ENCODE measurements around the gene PARD3. TPM values are rescaled to one million over a fixed set of nuclear protein-coding genes. Genes with fewer than 3 reads are reported as not detected.
"Not testable (repeated sequence)": the region's sequence is repeated elsewhere in the genome, so short reads cannot be mapped to it uniquely, and the experiment has no call there.

The PARD3 gene
- total RNA-seq: 1 to 10 TPM; 1.3 to 1.9 TPM

DNA sequence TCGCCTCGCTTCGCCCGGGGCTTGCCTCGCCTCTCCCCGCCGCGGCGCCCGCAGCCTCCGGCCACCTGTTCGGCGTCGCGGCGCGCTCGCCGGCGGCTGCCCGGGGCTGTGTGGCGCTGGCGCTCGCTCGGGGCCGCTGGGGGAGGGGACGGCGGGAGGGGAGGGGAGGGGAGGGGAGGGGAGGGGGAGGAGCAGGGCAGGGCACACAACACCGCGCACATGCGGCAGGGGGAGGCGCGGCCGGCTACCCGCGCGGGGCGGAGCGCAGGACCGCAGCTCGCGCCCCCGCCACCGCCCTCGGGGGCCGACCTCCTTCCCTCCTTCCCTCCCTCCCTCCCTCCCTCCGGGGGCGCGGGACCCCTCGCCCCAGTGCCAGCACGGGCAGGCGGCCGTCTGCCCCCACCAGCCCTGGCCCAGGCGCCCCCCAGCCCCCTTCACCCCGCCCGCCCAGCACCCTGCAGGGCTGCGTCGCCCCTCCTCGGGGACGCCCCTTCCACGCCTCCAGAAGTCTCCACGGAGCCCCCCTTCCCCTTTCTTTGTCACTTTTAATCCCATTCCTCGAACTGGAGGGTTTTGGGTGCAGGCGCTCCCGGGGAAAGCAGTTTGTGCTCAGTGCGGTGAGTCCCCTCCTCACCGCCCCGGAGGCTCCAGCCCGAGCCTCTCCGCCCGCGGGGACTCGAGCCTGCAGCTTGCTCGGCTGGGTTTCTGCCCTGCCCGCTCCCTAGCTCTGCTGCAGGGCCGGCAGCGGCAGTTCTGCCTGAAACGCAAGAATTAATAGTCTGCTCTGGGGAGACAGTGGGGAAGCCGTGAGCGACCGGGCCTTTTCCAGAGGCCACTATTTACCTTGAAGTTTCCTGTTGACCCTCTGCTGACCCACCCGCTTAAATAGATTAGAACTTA lies at the start of gene PARD3:
TSS of gene PARD3 (minus strand) at position 112 of the 900 bp plus-strand sequence. CDS start 301 bp downstream, outside the sequence.
- peak; percentile 23 for DNase-seq
- H3K9me3 Mint-ChIP-seq: no peaks in the 10 kb centered on the region
- peaks cover 57% of the 10 kb centered on the region for H3K27me3 Mint-ChIP-seq
- H3K36me3 Mint-ChIP-seq: no peaks in the 10 kb centered on the region
- H3K4me1 Mint-ChIP-seq: peaks cover 9% of the 10 kb centered on the region
- H3K27ac Mint-ChIP-seq: no peak within 1 kb of the TSS
- peak within 1 kb of the TSS; percentile 65 for H3K4me3 Mint-ChIP-seq

DNA sequence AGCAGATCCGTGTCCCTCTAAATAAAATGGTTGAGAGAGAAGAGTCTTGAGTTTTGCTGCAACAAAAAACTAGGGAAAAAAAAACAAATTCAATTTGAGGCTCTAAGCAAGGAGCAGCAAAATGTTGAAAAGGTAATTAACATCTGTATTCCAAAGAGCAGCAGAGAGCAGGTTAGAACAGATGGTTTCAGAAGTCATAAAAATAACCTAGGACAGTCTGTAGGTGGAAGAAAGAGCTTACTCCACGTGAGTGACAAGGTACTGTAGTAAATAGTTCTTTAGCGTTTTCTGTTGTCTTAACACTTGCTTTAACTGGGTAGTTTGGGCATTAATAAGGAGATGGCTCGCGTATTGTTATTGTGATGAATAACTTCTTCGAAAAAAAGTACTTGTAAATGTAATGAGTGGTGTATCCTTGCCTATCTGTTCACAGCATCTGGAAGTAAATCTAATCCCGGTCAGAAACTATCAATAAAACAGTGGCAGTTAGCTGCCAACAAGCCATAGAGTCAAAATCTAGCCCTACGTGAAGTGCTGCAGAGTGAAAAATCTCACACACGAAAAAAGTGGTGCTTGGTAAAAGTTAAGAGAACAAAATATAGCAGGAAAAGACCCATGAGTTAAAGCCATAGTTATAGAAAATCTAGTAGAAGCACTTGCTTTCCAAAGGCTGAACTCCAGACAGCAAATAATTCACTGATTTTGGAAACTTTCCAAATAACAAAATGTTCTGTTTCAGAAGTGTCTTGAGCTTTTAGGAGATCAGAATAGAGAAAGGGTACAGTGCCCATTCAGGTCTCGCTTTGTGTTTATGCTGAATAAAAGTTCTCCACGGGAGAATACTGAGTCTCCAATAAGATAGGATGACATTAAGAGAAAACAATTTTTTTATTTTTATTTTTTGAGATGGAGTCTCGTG lies 49.3 kb upstream of the PARD3 start:
- H3K36me3 Mint-ChIP-seq: no peaks in the 10 kb centered on the region
- H3K9me3 Mint-ChIP-seq: no peaks in the 10 kb centered on the region
- no peak overlapping the region for H3K27ac Mint-ChIP-seq
- no peak overlapping the region for H3K4me3 Mint-ChIP-seq
- H3K27me3 Mint-ChIP-seq: peaks cover 10% of the 10 kb centered on the region
- DNase-seq: no peak
- peaks cover 4% of the 10 kb centered on the region for H3K4me1 Mint-ChIP-seq

DNA sequence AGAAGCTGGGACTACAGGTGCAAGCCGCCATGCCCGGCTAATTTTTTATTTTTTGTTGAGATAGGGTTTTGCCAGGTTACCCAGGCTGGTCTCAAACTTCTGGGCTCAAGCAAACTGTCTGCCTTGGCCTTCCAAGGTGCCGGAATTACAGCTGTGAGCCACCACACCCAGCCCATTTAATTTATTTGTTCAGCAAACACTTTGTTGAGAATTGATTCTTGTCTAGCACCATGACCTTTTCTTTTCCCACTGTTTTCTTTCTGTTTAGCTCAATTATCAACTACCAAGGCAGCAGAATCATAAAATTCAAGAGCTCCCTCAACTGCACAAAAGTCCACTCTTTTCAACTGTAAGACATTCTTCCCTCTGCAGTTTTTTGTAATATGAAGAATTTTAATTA lies 47.8 kb upstream of the PARD3 start:
- H3K36me3 Mint-ChIP-seq: no peaks in the 10 kb centered on the region
- H3K9me3 Mint-ChIP-seq: no peaks in the 10 kb centered on the region
- no peak overlapping the region for H3K4me3 Mint-ChIP-seq
- H3K27ac Mint-ChIP-seq: no peak overlapping the region
- no peaks in the 10 kb centered on the region for H3K4me1 Mint-ChIP-seq
- peaks cover 10% of the 10 kb centered on the region for H3K27me3 Mint-ChIP-seq
- no peak for DNase-seq

DNA sequence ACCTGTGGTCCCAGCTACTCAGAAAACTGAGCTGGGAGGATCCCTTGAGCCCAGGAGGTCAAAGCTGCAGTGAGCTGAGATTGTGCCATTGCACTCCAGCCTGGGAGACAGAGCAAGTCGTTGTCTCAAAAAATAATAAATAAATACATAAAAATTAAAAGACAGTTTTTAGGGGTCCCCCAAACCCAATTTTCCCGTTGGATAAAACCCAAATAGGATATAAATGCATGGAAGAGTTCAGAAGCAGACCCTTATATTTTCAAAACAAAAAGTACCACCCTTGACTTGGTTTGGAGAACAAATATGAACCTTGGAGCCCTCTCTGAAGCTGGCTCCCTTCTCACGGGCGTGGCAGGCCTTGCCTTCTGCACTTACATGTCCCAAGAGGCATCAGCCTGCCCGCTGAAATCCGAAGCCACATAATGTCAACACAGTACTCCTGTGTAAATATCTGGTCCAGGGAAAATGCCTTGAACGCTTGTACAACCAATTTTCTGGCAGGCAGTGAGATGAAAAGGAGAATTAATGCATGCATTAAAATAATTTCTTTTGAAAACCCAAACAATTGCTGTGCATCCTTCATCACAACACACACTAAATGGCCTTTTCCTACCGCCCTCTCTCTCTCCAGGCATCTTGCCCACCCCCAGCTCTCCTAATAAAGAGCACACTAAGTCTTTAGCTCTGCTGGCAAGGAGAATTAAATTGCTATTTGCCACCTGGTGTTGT lies 46.4 kb upstream of the PARD3 start:
- Mint-ChIP-seq H3K36me3 (no peaks in the 10 kb centered on the region), H3K27me3 (peaks cover 3% of the 10 kb centered on the region), H3K9me3 (no peaks in the 10 kb centered on the region), H3K4me1 (no peaks in the 10 kb centered on the region), H3K27ac (no peak overlapping the region), H3K4me3 (no peak overlapping the region)
- no peak for DNase-seq

DNA sequence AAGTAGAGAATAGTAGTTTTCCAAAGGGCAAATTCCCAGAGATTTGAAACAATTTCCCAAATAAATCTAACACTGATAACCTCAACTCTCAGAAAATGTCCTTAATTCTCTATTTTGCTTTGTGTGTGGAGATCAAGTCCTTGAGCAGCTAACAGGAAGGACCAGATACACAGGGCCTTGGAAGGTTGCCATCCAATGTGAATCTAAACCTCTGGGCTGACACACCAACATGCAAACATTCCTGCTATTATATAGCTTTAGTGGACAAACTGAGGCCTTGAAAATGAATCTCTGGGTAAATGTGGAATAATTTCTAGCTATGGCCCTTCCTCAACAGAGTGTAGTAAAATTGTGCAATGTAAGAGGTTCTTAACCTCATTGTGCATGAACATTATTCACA lies 44.1 kb upstream of the PARD3 start:
- Mint-ChIP-seq H3K27me3 (no peaks in the 10 kb centered on the region), H3K27ac (no peak overlapping the region), H3K9me3 (no peaks in the 10 kb centered on the region), H3K4me1 (no peaks in the 10 kb centered on the region), H3K4me3 (no peak overlapping the region), H3K36me3 (no peaks in the 10 kb centered on the region)
- DNase-seq: no peak

DNA sequence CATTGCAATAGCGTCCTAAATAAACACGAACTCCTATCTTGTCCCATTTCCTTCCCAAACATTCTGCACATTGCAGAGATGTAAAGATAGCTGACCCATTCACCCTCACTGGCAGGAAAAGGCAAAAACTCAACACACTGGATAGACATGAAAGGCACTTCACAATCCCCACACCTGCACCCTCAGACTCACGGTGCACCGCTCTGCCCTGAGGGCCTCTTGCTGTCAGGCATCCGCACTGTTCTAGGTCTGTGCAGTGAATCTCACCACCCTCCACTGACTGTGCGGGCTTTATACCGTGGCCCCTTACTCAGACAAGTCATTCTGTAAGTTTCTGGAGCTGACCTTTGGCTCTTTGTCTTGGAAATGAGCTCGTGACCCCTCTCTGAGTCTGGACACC lies 42.9 kb upstream of the PARD3 start:
- no peak overlapping the region for H3K27ac Mint-ChIP-seq
- no peaks in the 10 kb centered on the region for H3K36me3 Mint-ChIP-seq
- no peak for DNase-seq
- no peaks in the 10 kb centered on the region for H3K4me1 Mint-ChIP-seq
- no peaks in the 10 kb centered on the region for H3K27me3 Mint-ChIP-seq
- no peak overlapping the region for H3K4me3 Mint-ChIP-seq
- H3K9me3 Mint-ChIP-seq: no peaks in the 10 kb centered on the region

DNA sequence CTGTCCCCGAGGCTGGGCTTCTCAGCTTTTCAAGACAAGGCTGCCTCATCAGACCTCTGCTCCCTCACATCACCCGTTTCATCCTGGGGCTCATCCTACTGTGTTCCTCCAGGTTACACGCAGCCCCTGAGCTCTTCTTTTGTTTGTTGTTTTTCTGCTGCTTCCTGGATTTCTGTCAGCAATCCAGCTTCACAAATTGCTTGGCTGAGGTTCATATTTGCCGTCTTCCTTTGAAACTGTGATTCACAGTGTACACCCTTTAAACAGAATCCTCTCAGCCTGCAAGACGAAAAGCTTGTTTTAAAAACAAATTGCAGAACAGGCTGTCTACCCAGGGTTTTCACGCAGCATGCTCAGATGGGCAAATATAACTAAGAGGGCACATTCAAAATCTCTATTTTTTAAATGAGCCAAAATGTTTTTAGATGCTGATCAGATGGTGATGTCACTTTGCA lies 39.1 kb upstream of the PARD3 start:
- H3K9me3 Mint-ChIP-seq: no peaks in the 10 kb centered on the region
- no peaks in the 10 kb centered on the region for H3K27me3 Mint-ChIP-seq
- DNase-seq: no peak
- no peak overlapping the region for H3K27ac Mint-ChIP-seq
- no peak overlapping the region for H3K4me3 Mint-ChIP-seq
- H3K4me1 Mint-ChIP-seq: no peaks in the 10 kb centered on the region
- H3K36me3 Mint-ChIP-seq: no peaks in the 10 kb centered on the region

DNA sequence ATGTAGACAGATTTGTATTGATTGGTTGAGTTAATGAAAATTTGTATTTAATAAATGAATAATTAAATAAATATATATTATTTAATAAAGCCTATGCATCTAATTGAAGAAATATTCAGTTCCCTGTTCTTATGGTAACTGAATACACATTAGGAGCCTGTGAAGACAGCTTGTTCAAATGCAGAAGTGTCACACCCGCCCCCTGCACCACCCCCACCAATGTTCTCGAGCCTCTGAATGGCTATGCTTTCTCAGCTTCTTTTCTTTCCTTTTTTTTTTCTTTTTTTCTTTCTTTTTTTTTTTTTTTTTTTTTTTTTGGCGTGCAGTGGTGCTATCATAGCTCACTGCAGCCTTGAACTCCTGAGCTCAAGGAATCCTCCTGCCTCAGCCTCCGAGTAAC lies 38.3 kb upstream of the PARD3 start:
- DNase-seq: no peak
- H3K27ac Mint-ChIP-seq: no peak overlapping the region
- no peaks in the 10 kb centered on the region for H3K27me3 Mint-ChIP-seq
- no peaks in the 10 kb centered on the region for H3K36me3 Mint-ChIP-seq
- no peak overlapping the region for H3K4me3 Mint-ChIP-seq
- H3K9me3 Mint-ChIP-seq: no peaks in the 10 kb centered on the region
- H3K4me1 Mint-ChIP-seq: no peaks in the 10 kb centered on the region

DNA sequence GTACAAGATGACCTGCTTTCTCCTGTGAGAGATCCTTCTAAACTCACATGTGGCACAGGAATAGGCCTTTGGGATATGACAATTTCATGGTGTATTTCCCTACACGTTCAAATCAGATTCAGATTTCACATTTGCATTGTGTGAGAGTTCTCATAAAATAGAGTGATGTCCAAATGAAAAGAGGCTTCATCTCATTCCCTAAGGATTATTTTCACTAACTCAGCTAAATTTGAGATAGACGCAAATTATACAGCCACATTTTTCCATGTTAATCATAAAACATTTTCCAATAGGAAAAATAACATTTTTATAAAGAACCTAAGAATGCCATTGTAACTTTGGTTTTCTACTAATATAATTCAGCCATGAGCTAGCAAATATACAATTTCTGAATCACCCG lies 35.5 kb upstream of the PARD3 start:
- Mint-ChIP-seq H3K27me3 (no peaks in the 10 kb centered on the region), H3K9me3 (no peaks in the 10 kb centered on the region), H3K36me3 (no peaks in the 10 kb centered on the region), H3K4me3 (no peak overlapping the region), H3K27ac (no peak overlapping the region), H3K4me1 (no peaks in the 10 kb centered on the region)
- DNase-seq: no peak

DNA sequence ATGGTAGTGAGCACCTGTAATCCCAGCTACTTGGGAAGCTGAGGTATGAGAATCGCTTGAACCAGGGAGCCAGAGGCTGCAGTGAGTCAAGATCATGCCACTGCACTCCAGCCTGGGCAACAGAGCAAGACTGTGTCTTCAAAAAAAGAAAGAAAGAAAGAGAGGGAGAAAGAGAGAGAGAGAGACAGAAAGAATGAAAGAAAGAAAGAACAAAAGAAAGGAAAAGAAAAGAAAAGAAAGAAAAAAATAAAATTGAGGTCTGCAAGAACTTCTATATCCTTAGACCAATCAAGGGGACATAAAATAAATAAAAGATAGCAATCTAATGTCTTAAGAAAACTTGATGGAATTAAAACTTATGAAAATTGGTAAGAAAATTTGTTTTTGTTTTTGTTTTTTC lies 34.9 kb upstream of the PARD3 start:
- Mint-ChIP-seq H3K36me3 (no peaks in the 10 kb centered on the region), H3K27ac (no peak overlapping the region), H3K4me3 (no peak overlapping the region), H3K27me3 (no peaks in the 10 kb centered on the region), H3K9me3 (no peaks in the 10 kb centered on the region), H3K4me1 (no peaks in the 10 kb centered on the region)
- no peak for DNase-seq

DNA sequence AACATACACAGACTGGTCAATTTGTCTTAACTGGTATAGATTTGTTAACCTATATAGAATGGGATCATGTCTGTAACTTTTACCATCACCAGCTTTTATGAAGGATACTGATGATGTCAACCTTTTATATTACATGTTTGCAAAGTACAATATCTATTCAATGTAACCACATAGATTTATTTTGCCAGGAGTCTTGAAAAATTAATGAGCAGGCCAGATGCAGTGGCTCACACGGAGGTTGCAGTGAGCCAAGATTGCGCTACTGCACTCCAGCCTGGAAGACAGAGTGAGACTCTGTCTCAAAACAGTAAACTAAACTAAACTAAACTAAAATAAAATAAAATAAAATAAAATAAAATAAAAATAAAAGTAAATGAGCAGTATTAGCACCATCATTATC lies 30.0 kb upstream of the PARD3 start:
- DNase-seq: no peak
- no peak overlapping the region for H3K4me3 Mint-ChIP-seq
- H3K27ac Mint-ChIP-seq: no peak overlapping the region
- H3K36me3 Mint-ChIP-seq: no peaks in the 10 kb centered on the region
- H3K9me3 Mint-ChIP-seq: no peaks in the 10 kb centered on the region
- no peaks in the 10 kb centered on the region for H3K27me3 Mint-ChIP-seq
- no peaks in the 10 kb centered on the region for H3K4me1 Mint-ChIP-seq

DNA sequence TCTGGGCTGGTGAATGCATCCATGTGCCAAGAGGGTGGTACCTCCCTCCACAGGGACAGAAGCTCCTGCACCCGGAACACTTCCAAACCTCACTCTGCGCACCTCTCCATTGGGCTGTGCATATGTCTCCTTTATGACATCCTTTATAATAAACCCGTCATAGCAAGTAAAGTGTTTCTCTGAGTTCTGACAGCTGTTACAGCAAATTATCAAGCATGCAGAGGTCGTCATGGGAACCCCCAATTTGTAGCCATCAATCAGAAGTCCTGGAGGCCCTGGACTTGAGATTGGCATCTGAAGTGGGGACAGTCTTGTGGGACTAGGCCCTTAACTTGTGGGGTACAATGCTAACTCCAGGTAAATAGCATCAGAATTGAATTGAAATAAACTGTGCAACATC lies 29.4 kb upstream of the PARD3 start:
- Mint-ChIP-seq H3K27ac (no peak overlapping the region), H3K27me3 (no peaks in the 10 kb centered on the region), H3K36me3 (no peaks in the 10 kb centered on the region), H3K4me3 (no peak overlapping the region), H3K4me1 (no peaks in the 10 kb centered on the region), H3K9me3 (no peaks in the 10 kb centered on the region)
- DNase-seq: no peak

DNA sequence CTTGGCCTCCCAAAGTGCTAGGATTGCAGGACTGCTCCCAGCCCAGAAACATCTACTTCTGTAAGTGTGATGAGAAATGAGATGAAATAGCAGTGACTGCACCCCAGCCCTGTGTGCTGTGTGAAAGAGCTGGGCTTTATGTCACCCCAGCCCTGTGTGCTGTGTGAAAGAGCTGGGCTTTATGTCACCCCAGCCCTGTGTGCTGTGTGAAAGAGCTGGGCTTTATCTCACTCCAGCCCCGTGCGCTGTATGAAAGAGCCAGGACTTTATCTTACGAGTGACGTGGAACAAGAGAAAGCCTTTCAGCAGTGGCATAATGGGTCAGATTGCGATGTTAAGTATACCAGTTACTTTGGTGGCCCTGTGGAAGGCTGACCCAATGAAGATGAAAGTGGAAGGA lies 28.4 kb upstream of the PARD3 start:
- not testable (repeated sequence) for H3K27me3 Mint-ChIP-seq, H3K27ac Mint-ChIP-seq, DNase-seq, H3K9me3 Mint-ChIP-seq, H3K36me3 Mint-ChIP-seq, H3K4me3 Mint-ChIP-seq, H3K4me1 Mint-ChIP-seq

DNA sequence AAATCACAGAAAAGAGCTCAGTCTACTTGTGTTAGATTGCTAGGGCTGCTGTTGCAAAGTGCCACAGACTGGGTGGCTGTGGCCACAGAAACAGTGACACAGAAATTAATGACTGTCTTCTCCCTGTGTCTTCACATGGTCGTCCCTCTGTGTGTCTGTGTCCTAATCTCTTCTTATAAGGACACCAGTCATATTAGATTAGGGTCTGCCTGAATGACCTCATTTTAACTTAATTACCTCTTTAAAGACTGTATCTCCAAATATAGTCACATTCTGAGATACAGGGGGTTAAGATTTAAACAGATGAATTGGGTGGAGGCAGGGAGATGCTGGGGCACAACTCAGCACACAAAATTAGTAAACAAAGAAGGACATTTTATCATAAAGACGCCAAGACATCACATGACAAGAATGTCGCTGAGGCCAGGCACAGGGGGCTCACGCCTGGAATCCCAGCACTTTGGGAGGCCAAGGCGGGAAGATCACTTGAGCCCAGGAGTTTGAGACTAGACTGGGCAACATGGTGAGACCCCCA lies 23.3 kb upstream of the PARD3 start:
- H3K27ac Mint-ChIP-seq: no peak overlapping the region
- no peaks in the 10 kb centered on the region for H3K9me3 Mint-ChIP-seq
- no peak for DNase-seq
- H3K27me3 Mint-ChIP-seq: no peaks in the 10 kb centered on the region
- no peaks in the 10 kb centered on the region for H3K36me3 Mint-ChIP-seq
- no peak overlapping the region for H3K4me3 Mint-ChIP-seq
- no peaks in the 10 kb centered on the region for H3K4me1 Mint-ChIP-seq
